ENCODE measurements around the gene CRYGB. TPM values are rescaled to one million over a fixed set of nuclear protein-coding genes. Genes with fewer than 3 reads are reported as not detected.
"Not testable (repeated sequence)": the region's sequence is repeated elsewhere in the genome, so short reads cannot be mapped to it uniquely, and the experiment has no call there.

CRYGB gene
- total RNA-seq, 1 donor from 2014 or later: not detected

- intact Hi-C loops (cut with DNase I): no loop called here
- no peak for DNase-seq (ENCODE audit: low spot score)
Observed at GRCh38 chr2:208153156-208153555, 7.2 kb upstream of the CRYGB start.

GRCh38 chr2:208150956-208151355 lies 5.0 kb upstream of the CRYGB start:
- intact Hi-C loops (cut with DNase I): no loop called here
- no peak for DNase-seq (ENCODE audit: low spot score)

- DNase-seq (ENCODE audit: low spot score): no peak
- intact Hi-C loops (cut with DNase I): no loop called here
Observed at GRCh38 chr2:208150094-208150493, 4.1 kb upstream of the CRYGB start.

GRCh38 chr2:208148803-208149202 lies 2.8 kb upstream of the CRYGB start:
- intact Hi-C loops (cut with DNase I): no loop called here
- no peak for DNase-seq (ENCODE audit: low spot score)

- no peak for DNase-seq (ENCODE audit: low spot score)
- intact Hi-C loops (cut with DNase I): no loop called here
Observed at GRCh38 chr2:208147759-208148158, 1.8 kb upstream of the CRYGB start.

- no peak for DNase-seq (ENCODE audit: low spot score)
- intact Hi-C loops (cut with DNase I): no loop called here
Observed at GRCh38 chr2:208147008-208147407, 1.1 kb upstream of the CRYGB start.

GRCh38 chr2:208142925-208143799 lies 2.8 kb downstream of the CRYGB start:
- DNase-seq (ENCODE audit: low spot score): no peak
- intact Hi-C loops (cut with DNase I): no loop called here

- DNase-seq (ENCODE audit: low spot score): no peak
- intact Hi-C loops (cut with DNase I): no loop called here
Observed at GRCh38 chr2:208142240-208142924, 3.6 kb downstream of the CRYGB start.

GRCh38 chr2:208139447-208139846 lies 6.5 kb downstream of the CRYGB start:
- no peak for DNase-seq (ENCODE audit: low spot score)
- intact Hi-C loops (cut with DNase I): no loop called here

- intact Hi-C loops (cut with DNase I): not testable (repeated sequence)
Observed at GRCh38 chr2:208138334-208138733, 7.6 kb downstream of the CRYGB start.

GRCh38 chr2:208136716-208137094 lies 9.3 kb downstream of the CRYGB start:
- intact Hi-C loops (cut with DNase I): no loop called here
- no peak for DNase-seq (ENCODE audit: low spot score)

More at GRCh38 chr2:208138334-208138733, 7.6 kb downstream of the CRYGB start:
- DNase-seq (ENCODE audit: low spot score): not testable (repeated sequence)

GRCh38 chr2:208135794-208136715 lies 9.9 kb downstream of the CRYGB start:
- intact Hi-C loops (cut with DNase I): no loop called here
- DNase-seq (ENCODE audit: low spot score): no peak

- intact Hi-C loops (cut with DNase I): no loop called here
- no peak for DNase-seq (ENCODE audit: low spot score)
Observed at GRCh38 chr2:208134928-208135586, 10.9 kb downstream of the CRYGB start.

GRCh38 chr2:208130712-208131110 lies 15.2 kb downstream of the CRYGB start:
- DNase-seq (ENCODE audit: low spot score): no peak
- intact Hi-C loops (cut with DNase I): no loop called here

GRCh38 chr2:208129744-208130711 lies 15.9 kb downstream of the CRYGB start, which contains the start of gene CRYGC:
Gene CRYGC, minus strand, starts transcription at chr2:208129828. Its CDS starts 36 bp downstream, at chr2:208129792.
- intact Hi-C loops (cut with DNase I): no loop called here
- no peak for DNase-seq (ENCODE audit: low spot score)

- no peak for DNase-seq (ENCODE audit: low spot score)
- intact Hi-C loops (cut with DNase I): no loop called here
Observed at GRCh38 chr2:208128136-208128535, 17.8 kb downstream of the CRYGB start.

GRCh38 chr2:208127090-208127489 lies 18.9 kb downstream of the CRYGB start:
- no peak for DNase-seq (ENCODE audit: low spot score)
- intact Hi-C loops (cut with DNase I): no loop called here

GRCh38 chr2:208125251-208125650 lies 20.7 kb downstream of the CRYGB start:
- DNase-seq (ENCODE audit: low spot score): no peak
- intact Hi-C loops (cut with DNase I): no loop called here

Measured in cardiac septum (tissue), 1 donor.